GM12878 (cell line): ENCODE measurements around the gene PBRM1.

Experiments used
- CEBPZ ChIP-seq: fragments of 150-350 bp; IDR thresholded peaks from 2 replicates; pipeline ENCODE4 v1.6.1; 2016; ENCODE audit warnings: low read depth, low read length
- CTCF ChIP-seq, 3 experiments: IDR thresholded peaks in 2 of 3; conservative IDR thresholded peaks in 1 of 3; 2 replicates each; pipeline ENCODE4 v1.5.1; 2011; ENCODE audit warnings: low read depth in 3 of 3, low read length in 3 of 3, mild to moderate bottlenecking in 3 of 3, control low read depth in 2 of 3, moderate library complexity in 2 of 3, inconsistent platforms in 1 of 3, mixed read lengths in 1 of 3; ENCODE audit not compliant: control insufficient read depth in 2 of 3, insufficient read depth in 1 of 3; ENCODE audit errors: extremely low read depth in 1 of 3
- EGR1 ChIP-seq, 2 experiments: IDR thresholded peaks; 1 replicate in 1 of 2; 2 replicates in 1 of 2; pipeline ENCODE4 v1.6.1; 2011 to 2012; ENCODE audit warnings: low read depth in 2 of 2, low read length in 2 of 2, borderline replicate concordance in 1 of 2, mild to moderate bottlenecking in 1 of 2, moderate library complexity in 1 of 2
- MXI1 ChIP-seq: fragments of 150-350 bp; IDR thresholded peaks from 2 replicates; pipeline ENCODE4 v1.6.1; 2011; ENCODE audit warnings: low read depth, mild to moderate bottlenecking, inconsistent platforms, low read length, improper control_type of control experiment
- POLR2A ChIP-seq: IDR thresholded peaks from 2 replicates; pipeline ENCODE4 v1.6.1; 2011; ENCODE audit warnings: low read depth, mild to moderate bottlenecking, low read length
- POLR2AphosphoS5 ChIP-seq: IDR thresholded peaks from 2 replicates; pipeline ENCODE4 v1.6.1; 2011; ENCODE audit warnings: mild to moderate bottlenecking, low read length, inconsistent platforms
- RFX5 ChIP-seq: IDR thresholded peaks from 2 replicates; pipeline ENCODE4 v1.6.1; 2011; ENCODE audit warnings: low read depth, low read length, improper control_type of control experiment
- SP1 ChIP-seq: IDR thresholded peaks from one replicate; pipeline ENCODE4 v1.6.1; 2011; ENCODE audit warnings: low read depth, low read length
- ZNF384 ChIP-seq: IDR thresholded peaks from 2 replicates; pipeline ENCODE4 v1.6.1; 2012; ENCODE audit warnings: low read depth, mild to moderate bottlenecking, low read length, improper control_type of control experiment, borderline replicate concordance

- TF ChIP-seq ZNF384 (no peak), CTCF (IDR thresholded peaks at IDR 0.05 in 2 of 3, conservative IDR thresholded peaks at IDR 0.05 in 1 of 3; ENCODE audit: control insufficient read depth in 2 of 3, extremely low read depth in 1 of 3, insufficient read depth in 1 of 3, low read depth in 3 of 3, low read length in 3 of 3) (no peak), POLR2AphosphoS5 (no peak), RFX5 (no peak), EGR1 (IDR thresholded peaks at IDR 0.05; ENCODE audit: borderline replicate concordance in 1 of 2, low read depth in 2 of 2, low read length in 2 of 2) (no peak), POLR2A (no peak), MXI1 (no peak), SP1 (no peak), CEBPZ (no peak)
Observed at GRCh38 chr3:52722491-52722890, 36.8 kb upstream of the PBRM1 start.
